ENCODE data around the gene SSNA1.

DNA sequence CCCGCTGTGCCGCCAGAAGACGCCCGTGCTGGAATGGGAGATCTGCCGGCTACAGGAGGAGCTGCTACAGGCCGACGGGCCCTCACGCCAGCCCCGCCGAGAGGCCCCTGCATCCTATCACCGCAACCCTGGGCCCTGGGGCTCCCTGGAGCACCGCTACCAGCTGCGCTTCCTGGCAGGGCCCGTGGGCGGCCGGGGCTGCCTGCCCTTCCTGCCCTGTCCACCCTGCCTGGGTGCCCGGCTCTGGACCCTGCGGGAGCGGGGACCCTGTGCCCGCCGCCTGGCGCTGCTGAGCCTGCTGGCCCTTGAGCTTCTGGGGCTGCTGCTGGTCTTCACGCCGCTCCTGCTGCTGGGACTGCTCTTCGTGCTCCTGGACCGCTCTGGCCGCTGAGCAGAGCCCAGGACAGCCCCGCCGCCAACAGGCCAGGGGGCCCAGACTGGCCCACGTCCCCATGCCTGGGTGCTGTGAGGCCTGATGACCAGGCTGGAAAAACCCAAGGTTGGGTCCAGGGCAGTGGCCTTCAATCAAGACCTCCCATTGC, 29.8 kb downstream of the SSNA1 start:
- TF ChIP-seq, protein P1, sequence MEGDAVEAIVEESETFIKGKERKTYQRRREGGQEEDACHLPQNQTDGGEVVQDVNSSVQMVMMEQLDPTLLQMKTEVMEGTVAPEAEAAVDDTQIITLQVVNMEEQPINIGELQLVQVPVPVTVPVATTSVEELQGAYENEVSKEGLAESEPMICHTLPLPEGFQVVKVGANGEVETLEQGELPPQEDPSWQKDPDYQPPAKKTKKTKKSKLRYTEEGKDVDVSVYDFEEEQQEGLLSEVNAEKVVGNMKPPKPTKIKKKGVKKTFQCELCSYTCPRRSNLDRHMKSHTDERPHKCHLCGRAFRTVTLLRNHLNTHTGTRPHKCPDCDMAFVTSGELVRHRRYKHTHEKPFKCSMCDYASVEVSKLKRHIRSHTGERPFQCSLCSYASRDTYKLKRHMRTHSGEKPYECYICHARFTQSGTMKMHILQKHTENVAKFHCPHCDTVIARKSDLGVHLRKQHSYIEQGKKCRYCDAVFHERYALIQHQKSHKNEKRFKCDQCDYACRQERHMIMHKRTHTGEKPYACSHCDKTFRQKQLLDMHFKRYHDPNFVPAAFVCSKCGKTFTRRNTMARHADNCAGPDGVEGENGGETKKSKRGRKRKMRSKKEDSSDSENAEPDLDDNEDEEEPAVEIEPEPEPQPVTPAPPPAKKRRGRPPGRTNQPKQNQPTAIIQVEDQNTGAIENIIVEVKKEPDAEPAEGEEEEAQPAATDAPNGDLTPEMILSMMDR (IDR thresholded peaks at IDR 0.05) = no peak
- TF ChIP-seq POLR2A (IDR thresholded peaks at IDR 0.05) = no peak

All from thyroid gland (tissue), 4 donors.